Measurements from ENCODE around the gene MSGN1. TPM values are rescaled to one million over a fixed set of nuclear protein-coding genes. Genes with fewer than 3 reads are reported as not detected.

Gene MSGN1
- polyA plus RNA-seq, 1 experiment, result not detected

DNA sequence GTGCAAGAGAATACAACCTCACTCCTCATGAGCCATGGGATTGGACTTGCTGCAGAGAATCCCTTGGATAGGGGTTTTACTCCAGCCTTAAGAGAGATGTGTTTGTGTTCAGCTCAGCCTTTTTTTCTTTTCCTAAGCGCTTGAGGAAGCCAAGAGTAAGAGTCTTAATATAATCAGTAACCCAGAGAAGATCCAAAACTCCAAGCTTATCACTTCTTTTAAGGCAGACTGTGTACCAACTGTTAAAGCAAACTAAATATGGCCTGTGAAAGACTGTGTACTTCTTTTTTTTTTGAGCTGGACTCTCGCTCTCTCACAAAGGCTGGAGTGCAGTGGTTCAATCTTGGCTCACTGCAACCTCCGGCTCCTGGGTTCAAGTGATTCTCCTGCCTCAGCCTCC lies 30.4 kb downstream of the MSGN1 start:
- Histone ChIP-seq H3K36me3 (ENCODE audit: control insufficient read depth, insufficient read depth, low read length) (no peaks in the 10 kb centered on the region), H3K27me3 (ENCODE audit: control insufficient read depth, insufficient read depth, low read length) (no peaks in the 10 kb centered on the region; the same call in 1 of the 2 replicates), H3K4me3 (ENCODE audit: low read depth, low read length) (no peak overlapping the region)
- ChIA-PET CTCF (interaction anchor here (1.3 to 3.8 kb wide), 6 partner anchors 16 to 332 kb away, joined by 3 to 17 read pairs (median 4); no protein-coding TSS in a partner anchor), POLR2A (no interaction called here)
- TF ChIP-seq, protein P1, sequence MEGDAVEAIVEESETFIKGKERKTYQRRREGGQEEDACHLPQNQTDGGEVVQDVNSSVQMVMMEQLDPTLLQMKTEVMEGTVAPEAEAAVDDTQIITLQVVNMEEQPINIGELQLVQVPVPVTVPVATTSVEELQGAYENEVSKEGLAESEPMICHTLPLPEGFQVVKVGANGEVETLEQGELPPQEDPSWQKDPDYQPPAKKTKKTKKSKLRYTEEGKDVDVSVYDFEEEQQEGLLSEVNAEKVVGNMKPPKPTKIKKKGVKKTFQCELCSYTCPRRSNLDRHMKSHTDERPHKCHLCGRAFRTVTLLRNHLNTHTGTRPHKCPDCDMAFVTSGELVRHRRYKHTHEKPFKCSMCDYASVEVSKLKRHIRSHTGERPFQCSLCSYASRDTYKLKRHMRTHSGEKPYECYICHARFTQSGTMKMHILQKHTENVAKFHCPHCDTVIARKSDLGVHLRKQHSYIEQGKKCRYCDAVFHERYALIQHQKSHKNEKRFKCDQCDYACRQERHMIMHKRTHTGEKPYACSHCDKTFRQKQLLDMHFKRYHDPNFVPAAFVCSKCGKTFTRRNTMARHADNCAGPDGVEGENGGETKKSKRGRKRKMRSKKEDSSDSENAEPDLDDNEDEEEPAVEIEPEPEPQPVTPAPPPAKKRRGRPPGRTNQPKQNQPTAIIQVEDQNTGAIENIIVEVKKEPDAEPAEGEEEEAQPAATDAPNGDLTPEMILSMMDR (IDR thresholded peaks at IDR 0.05; ENCODE audit: insufficient read depth, low read depth, low read length), result no peak
- DNase-seq (ENCODE audit: low read depth), result no peak

DNA sequence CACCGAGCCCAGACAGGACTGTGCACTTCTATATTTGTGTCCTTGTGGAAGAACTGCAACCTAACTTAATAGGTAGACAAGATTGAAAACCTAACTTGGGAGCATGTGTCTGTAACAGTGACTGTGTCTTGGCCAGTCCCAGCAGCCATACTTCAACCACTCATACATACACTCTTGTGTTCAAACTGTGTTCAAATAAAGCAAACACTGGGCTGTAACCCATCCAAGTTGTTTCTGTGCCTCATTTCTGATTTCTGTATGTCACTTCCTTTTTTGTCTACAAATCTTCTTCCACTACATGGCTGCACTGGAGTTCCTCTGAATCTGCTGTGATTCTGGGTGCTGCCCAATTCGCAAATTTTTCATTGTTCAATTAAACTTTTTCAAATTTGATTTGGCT lies 31.0 kb downstream of the MSGN1 start:
- Histone ChIP-seq H3K4me3 (ENCODE audit: low read depth, low read length) (no peak overlapping the region), H3K27me3 (ENCODE audit: control insufficient read depth, insufficient read depth, low read length) (no peaks in the 10 kb centered on the region; the same call in 1 of the 2 replicates), H3K36me3 (ENCODE audit: control insufficient read depth, insufficient read depth, low read length) (no peaks in the 10 kb centered on the region)
- ChIA-PET CTCF (interaction anchor here (1.4 to 3.8 kb wide), 3 partner anchors 17 to 332 kb away, joined by 4 to 17 read pairs (median 4); no protein-coding TSS in a partner anchor), POLR2A (no interaction called here)
- TF ChIP-seq, protein P1 (IDR thresholded peaks at IDR 0.05; ENCODE audit: insufficient read depth, low read depth, low read length), result no peak
- no peak for DNase-seq (ENCODE audit: low read depth)

DNA sequence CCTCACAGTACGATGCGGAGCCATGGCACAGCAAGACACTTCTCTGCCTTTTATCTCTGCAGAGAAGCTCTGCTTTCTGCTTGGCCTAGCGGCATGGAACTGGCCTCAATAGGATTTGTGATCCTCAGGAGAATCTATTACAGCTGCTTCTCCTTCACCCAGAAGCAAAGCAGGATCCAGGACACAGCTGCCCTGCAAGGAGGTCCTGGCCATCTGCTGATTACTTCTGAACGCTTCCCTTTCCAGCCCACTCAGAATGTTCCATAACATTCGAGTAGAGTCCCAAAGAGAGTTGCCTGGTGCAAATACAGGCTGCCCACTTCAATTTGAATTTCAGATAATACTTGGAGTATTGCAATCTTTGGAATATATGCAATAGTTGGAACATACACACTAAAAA lies 33.0 kb downstream of the MSGN1 start:
- H3K4me3 ChIP-seq (ENCODE audit: low read depth, low read length), result no peak overlapping the region
- H3K27me3 ChIP-seq (ENCODE audit: control insufficient read depth, insufficient read depth, low read length), result no peaks in the 10 kb centered on the region; the same call in 1 of the 2 replicates
- TF ChIP-seq, protein P1 (IDR thresholded peaks at IDR 0.05; ENCODE audit: insufficient read depth, low read depth, low read length), result no peak
- DNase-seq (ENCODE audit: low read depth), result no peak
- H3K36me3 ChIP-seq (ENCODE audit: control insufficient read depth, insufficient read depth, low read length), result no peaks in the 10 kb centered on the region
- CTCF ChIA-PET, result interaction anchor here (0.7 to 3.9 kb wide), 8 partner anchors 11 to 529 kb away, joined by 3 to 53 read pairs (median 4); no protein-coding TSS in a partner anchor
- POLR2A ChIA-PET, result no interaction called here

DNA sequence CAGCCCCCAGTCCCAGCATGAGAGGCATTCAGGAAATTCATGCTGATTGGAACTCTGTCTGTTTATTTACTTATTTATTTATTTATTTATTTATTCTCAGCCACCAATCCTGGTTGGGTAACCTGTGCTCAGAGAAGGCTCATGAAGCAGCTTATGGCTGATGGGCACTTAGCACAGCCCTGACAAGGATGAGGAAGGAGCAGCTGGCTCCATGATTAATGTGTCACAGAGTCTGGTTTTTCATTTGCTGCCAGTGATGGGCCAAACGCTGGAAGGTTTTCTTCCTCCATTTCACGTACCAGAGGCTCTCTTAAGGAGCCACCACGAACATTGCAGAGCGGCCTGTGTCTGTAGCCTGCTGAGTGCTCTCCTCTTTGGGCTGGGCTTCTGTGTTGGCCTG lies 33.9 kb downstream of the MSGN1 start:
- H3K36me3 ChIP-seq (ENCODE audit: control insufficient read depth, insufficient read depth, low read length), result no peaks in the 10 kb centered on the region
- CTCF ChIA-PET, result interaction anchor here (0.6 to 3.9 kb wide), 11 partner anchors 19 to 528 kb away, joined by 3 to 53 read pairs (median 3); no protein-coding TSS in a partner anchor
- TF ChIP-seq, protein P1 (IDR thresholded peaks at IDR 0.05; ENCODE audit: insufficient read depth, low read depth, low read length), result no peak
- no peak for DNase-seq (ENCODE audit: low read depth)
- no peak overlapping the region for H3K4me3 ChIP-seq (ENCODE audit: low read depth, low read length)
- H3K27me3 ChIP-seq (ENCODE audit: control insufficient read depth, insufficient read depth, low read length), result no peaks in the 10 kb centered on the region; the same call in 1 of the 2 replicates
- POLR2A ChIA-PET, result no interaction called here

DNA sequence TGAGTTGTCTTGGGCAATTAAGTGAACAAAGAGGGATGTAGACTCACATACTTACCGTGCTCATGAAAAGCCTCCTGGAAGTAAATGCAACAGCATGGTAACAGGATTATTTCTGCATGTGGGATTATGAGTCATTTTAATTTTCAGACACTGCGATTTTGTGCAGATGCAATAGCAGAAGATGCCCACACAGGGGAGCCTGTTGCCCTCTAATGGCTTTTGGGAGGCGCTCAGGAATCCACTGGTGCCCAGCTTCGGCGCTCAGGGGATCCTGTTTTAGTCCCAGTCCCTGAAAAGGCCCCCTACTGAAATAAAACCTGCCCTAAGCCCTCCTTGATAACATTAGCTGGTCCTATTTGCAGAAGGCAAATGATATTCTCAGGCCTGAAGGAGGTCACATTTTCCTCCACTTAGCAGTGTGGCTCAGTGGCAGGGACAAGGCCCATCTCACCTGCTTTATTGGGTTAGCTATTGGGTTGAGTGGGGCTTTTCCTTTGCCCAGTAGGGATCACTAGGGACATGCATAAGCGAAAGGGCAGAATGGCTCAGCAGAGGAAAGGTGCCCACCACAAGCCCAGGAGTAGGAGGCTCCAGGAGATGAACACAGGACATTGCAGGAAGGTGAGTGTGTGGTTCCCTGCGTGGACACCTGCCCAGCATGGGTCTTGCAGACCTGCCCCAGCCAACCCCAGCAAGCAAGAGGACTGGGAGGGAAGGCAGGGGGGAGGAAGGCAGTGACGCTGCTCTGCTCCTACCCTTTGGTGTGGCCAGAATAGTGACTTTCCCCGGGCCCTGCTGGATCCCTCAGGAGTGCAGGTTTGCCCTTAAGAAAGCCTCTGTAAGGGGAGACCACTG lies 35.7 kb downstream of the MSGN1 start:
- CTCF ChIA-PET, result interaction anchor here (0.9 to 3.9 kb wide), 22 partner anchors 13 to 530 kb away, joined by 3 to 53 read pairs (median 4); no protein-coding TSS in a partner anchor

More for the DNA sequence above, 35.7 kb downstream of the MSGN1 start:
- POLR2A ChIA-PET, result no interaction called here
- H3K27me3 ChIP-seq (ENCODE audit: control insufficient read depth, insufficient read depth, low read length), result no peaks in the 10 kb centered on the region
- no peak overlapping the region for H3K4me3 ChIP-seq (ENCODE audit: low read depth, low read length)
- DNase-seq (ENCODE audit: low read depth), result peak; percentile 11
- TF ChIP-seq, protein P1 (IDR thresholded peaks at IDR 0.05; ENCODE audit: insufficient read depth, low read depth, low read length), result peak; percentile 93
- no peaks in the 10 kb centered on the region for H3K36me3 ChIP-seq (ENCODE audit: control insufficient read depth, insufficient read depth, low read length)

Measured in BJ (cell line).